Head of caudate nucleus (tissue), 42 donors: ENCODE data around the gene CLASP2.
A peak's percentile ranks its signal among the peaks of the same experiment; 100 is the strongest.
"Not testable (repeated sequence)": the region's sequence is repeated elsewhere in the genome, so short reads cannot be mapped to it uniquely, and the experiment has no call there.

Source experiments
- DNase-seq, 42 donors: peaks; one replicate each; pipeline versions ENCODE4 v3.0.0 to v3.0.0-alpha.2; 2020 to 2021; ENCODE audit warnings: mixed read lengths in 7 of 42
- intact Hi-C: fragments of 100-400 bp; cut with DNase I; formaldehyde crosslinking; loops from one replicate; pipeline ENCODE4 v1.15.0; 2022

CLASP2 gene

DNA sequence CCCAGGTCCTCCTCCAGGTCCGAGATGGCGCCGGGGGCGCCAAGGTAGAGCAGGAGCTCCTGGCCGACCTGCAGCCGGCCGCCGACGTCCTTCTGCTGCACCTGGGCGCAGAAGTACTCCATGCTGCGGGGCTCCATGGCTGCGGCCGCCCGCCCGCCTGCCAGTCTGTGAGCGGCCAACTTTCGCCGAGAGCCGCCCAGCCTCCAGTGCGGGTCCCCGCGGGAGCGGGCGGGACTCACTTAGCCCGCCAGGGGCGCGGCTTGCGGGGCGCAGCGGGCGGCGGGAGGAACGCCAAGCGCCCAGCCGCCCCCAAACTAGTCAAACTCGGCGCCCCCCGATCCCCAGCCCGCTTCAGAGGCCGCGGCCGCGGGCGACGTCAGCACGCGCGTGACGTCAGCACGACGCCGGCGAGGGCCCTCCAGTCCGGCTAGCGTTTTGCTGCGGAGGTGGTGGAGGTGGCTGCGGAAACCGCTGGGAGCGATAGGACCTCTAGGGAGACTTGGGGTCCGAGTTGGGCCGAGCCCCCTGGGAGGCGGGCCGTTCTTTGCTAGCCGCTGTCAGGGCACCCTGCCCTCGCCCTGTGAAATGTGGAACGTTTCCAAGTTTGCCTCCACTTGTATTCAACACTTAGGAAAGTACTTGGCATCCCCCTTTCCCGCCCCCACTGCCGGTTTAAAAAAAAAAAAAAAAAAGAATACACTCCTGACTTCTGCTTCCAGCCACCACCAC, at the start of gene CLASP2:
Gene CLASP2 (minus strand): TSS at position 389 of the 729 bp plus-strand sequence. CDS start 252 bp downstream, at position 137.
- intact Hi-C loops, result loop anchor here (5.0 kb wide), 3 partner anchors 61 to 276 kb away; partner anchors contain the start of gene UBP1
- DNase-seq, result peak; percentile 52 to 92 (median 84)

DNA sequence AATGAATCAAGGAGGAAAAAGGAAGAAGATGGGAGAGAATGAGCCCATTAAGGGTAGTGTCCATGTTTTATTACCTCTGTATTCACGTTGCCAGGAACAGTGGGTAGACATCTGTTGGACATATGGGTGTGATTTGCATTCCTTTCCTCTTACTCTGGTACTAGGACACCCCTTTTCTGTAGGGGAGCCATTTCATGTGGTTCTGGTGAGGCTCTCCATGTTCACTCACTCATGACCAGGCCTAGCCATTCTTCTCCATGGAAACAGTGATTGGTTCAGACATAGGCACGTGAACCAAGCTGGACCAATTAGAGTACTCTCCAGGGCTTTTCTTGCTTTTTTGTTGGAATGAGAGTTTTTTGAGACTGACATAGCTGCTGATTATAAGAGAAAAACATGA, 40.8 kb upstream of the CLASP2 start:
- intact Hi-C loops, result no loop called here
- DNase-seq, result no peak

DNA sequence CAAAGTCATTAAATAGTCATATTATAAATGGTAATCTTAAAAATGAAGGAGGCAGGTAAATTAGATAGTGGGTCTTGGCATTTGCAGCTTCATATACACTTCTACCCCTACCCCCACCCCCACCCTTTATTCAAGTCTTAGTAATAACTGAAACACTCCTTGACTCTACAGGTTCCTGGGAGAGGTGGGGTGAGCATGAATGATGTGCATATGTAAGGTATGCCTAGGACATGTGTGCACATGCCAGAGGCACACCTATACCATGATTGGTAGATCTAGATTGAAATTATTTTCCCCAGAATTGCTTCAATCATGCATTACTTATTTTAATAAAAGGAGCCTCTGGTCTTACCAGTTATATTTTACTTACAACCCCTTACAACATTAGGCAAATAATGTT, 40.2 kb upstream of the CLASP2 start:
- no peak for DNase-seq
- intact Hi-C loops, result no loop called here

DNA sequence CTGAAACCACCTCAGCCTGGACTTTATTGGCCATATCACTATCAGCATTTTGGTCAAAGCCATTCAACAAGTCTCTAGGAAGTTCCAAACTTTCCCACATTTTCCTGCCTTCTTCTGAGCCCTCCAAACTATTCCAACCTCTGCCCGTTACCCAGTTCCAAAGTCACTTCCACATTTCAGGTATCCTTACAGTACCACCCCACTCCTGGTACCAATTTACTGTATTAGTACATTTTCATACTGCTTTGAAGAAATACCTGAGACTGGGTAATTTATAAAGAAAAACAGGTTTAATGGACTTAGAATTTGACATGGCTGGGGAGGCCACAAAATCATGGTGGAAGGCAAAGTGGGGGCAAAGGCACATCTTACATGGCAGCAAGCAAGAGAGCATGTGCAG, 36.3 kb upstream of the CLASP2 start:
- DNase-seq, intact Hi-C loops: not testable (repeated sequence)

DNA sequence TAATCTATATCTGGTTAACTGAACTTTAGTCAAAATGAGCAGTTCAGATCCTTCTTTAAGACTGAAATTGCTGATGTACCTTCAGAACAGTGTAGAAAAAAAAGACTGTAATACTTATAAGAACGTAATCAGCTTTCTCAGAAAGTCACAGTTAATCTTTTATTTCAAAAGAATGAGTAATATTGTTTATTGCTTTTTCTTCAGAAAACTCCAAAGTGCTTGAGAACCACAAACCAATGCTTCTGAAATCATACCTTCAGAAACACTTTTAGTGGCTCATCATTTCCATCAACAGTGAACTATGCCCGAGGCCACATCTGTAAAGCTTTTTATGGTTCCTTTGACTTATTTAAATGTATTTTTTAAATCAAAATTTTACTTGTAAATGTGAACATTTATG, 33.3 kb upstream of the CLASP2 start:
- intact Hi-C loops, result no loop called here
- DNase-seq, result no peak

DNA sequence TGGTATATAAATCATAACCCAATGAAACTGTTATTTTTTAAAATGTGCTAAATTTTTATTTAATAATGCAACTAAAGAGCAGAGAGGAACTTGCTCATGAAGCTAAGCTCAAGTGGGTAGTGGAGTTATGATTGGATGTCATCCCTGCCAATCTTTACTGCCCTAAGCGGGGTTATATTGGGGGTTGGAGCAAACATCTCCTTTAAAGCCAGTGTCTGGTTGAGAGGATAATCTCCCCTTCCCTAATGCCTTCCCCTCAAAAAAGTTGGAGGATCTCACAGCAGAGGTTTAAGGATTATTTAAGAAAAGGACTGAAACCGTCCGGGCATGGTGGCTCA, 32.1 kb upstream of the CLASP2 start:
- intact Hi-C loops, result no loop called here
- no peak for DNase-seq

DNA sequence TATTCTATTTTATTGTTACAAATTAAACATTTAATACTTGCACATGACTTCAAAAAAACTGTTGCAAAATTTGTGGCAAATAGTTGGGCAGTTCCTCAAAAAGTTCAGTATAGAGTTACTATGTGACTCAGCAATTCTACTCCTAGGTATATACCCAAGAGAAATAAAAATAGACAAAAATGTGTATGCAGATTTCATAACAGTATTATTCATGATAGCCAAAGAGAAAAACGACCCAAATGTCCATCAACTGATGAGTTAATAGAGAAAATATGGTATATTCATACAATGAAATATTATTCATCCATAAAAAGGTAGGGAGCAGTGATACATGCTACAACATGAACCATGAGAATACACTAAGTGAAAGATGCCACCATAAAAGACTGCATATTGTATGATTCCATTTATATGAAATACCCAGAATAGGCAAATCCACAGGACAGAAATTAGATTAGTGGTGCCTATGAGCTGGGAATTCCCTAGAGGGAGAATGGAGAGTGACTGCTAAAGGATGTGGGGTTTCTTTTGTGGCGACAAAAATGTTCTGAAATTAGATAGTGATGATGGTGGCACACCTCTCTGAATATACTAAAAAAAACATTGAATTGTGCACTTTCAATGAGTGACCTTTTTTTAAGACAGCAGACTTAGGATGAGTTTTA, 31.6 kb upstream of the CLASP2 start:
- intact Hi-C loops, result no loop called here
- no peak for DNase-seq

DNA sequence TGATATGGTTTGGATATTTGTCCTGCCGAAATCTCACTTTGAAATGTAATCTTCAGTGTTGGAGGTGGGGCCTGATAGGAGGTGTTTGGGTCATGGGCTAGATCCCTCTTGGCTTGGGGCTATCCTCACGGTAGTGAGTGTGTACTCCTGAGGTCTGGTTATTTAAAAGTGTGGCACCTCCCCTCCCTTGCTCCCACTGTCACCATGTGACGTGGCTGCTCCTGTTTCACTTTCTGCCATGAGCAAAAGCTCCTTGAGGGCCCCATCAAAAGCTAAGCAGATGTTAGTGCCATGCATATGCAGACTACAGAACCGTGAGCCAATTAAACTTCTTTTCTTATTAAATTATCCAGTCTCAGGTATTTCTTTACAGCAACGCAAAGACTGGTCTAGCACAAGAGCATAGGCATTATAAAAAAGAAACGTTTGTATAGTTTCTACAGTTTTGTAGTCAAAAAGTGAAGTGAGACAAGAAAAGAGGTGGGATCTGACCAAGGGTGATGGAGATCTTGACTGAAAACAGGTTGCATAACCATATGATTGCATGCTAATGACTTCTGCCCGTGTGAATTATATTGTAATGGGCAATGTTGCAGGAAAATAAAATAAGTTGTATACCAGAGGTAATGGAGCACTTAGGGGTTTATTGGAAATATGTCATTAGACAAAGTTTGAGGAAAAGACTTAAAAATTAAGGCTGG, 28.5 kb upstream of the CLASP2 start:
- intact Hi-C loops, result no loop called here
- DNase-seq, result no peak

DNA sequence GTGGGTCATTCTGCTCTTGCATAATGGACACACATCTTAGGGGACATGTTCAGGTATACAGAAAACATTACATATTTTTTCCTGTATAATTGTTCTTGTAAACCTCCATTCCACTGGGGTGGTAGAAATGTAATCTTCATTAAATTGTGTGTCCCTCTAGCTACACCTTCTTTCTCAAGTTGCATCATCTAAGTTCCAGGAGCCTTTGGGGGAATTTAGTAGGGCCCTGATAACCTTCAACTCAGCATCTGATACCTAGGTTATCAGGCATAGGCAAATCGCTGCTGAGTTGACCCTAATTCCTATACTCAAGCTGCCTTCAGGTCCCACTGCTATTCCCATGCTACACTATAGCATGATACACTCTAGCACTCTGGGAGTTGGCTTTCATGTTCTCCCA, 19.1 kb upstream of the CLASP2 start:
- intact Hi-C loops, result no loop called here
- no peak for DNase-seq

DNA sequence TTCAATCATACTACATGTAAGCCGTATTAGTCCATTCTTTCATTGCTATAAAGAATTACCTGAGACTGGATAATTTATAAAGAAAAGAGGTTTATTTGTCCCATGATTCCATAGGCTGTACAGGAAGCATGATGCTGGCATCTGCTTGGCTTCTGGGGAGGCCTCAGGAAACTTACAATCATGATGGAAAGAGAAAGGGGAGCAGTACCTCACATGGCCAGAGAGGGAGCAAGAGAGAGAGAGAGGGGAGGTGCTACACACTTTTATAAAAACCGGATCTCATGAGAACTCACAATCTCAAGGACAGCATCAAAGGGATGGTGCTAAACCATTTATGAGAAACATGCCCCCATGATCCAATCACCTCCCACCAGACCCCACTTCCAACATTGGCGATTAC, 14.3 kb upstream of the CLASP2 start:
- no peak for DNase-seq
- intact Hi-C loops, result no loop called here

DNA sequence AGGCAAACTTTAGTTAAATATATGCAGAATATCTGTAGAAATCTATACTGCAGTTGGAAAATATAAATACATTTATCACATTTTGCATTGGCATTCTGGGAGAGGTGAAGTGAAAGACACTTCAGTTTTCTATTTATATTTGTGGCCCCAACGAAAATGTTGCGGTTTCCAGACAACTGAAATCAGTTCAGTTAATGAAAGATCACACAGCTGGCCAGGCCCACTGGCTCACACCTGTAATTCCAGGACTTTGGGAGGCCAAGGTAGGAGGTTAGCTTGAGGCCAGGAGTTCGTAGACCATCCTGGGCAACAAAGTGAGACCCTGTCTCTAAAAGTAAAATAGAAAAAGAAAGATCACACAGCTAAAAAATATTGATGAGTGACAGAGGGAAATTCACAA, 11.9 kb upstream of the CLASP2 start:
- DNase-seq, result no peak
- intact Hi-C loops, result loop anchor here (10.0 kb wide), 1 partner anchor 45 kb away; no protein-coding TSS in a partner anchor

DNA sequence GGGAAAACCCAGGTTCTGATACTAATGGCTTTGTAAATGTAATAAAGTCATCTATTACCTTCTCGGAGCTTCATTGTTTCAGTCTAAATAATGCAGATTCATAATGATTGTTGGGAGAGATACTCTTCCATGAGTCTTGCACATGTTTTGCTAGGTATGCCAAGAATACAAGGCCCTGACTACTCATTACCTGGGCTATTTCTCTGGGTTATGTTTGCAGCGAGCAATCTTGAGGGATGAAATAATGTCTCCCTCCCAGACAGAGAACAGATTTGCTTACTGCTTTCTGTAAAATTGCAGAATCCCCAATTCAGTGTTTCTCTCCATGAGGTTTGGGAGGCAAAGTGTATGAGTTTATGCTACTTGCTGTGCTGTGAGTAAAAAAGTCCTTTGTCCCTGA, 6.2 kb upstream of the CLASP2 start:
- no peak for DNase-seq
- intact Hi-C loops, result loop anchor here (10.0 kb wide), 1 partner anchor 51 kb away; no protein-coding TSS in a partner anchor

DNA sequence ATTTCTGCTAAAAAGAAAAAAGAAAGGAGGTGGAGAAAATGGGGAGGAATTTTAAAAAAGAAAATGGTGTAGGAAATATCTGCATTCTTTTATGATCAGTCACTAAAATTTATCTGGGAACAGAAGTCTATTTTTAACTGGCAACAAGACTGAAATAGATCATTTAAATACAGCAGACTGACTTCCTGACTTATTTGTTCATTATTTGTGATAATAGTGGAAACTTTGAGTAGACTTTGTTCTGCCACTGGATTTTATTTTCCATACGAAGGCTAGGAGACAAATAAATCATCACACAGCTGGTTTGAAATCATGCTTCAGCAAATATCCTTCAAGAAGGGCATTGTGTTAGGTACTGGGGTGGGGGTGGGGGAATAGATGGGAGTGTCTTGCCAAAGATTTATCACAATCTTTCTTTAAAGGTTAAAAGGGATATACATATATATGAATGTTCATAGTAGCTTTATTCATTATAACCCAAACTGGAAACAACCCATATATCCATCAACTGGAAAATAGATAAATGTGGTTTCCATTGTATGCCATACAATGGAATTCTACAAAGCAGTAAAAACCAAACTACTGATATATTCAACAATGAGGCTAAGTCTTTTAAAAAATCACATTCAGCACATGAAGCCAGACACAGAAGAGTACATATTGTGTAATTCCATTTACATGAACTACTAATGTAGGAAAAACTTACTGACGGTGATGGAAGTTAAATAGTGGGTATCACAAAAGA, 4.7 kb upstream of the CLASP2 start:
- intact Hi-C loops, result loop anchor here (10.0 kb wide), 1 partner anchor 52 kb away; no protein-coding TSS in a partner anchor
- DNase-seq, result no peak

DNA sequence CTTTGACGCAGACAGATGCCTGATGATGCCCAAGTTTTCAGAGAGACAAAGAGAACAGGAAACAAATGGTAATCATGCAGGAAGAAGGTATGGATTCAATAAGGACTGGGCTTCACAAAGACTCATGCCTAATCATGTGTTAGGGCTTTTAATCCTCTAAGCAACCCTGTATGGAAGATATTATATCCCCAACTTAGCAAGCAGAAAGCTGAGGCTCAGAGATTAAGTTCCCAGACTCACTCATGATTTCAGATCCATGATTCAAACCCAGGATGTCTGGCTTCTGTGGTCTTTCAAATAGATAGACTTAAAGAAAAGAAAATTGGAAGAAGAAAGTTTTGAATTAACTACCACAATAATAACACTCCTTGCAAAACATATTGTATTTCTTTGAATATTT, 4.1 kb upstream of the CLASP2 start:
- intact Hi-C loops, result loop anchor here (10.0 kb wide), 1 partner anchor 53 kb away; no protein-coding TSS in a partner anchor
- DNase-seq, result no peak

DNA sequence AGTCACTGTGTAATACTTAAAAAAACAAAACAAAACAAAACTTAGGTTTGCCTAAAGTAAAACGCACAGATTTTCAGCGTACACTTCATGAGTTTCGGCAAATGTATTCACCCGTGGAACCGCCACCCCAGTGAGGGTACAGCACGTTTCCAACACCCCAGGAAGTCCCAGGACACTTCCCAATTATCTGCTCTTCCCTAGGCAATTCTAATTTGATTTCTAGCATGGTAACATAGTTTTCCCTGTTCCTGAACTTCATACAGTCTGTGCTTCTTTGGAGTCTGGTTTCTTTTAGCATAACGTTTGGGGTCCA, 497 bp upstream of the CLASP2 start:
- intact Hi-C loops, result loop anchor here (5.0 kb wide), 3 partner anchors 61 to 276 kb away; partner anchors contain the start of gene UBP1

DNA sequence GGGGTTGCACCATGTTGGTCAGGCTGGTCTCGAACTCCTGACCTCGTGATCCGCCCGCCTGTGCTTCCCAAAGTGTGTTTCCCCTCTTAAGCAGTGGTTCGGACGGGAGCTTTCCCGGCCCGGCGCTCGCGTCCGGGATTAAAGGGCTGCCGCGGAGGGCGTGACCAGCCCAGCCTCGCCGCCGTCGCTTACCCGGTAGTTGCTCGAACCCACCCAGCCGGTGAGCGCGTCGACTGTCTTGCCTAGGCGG, 513 bp downstream of the CLASP2 start:
- intact Hi-C loops, result loop anchor here (5.0 kb wide), 3 partner anchors 60 to 275 kb away; partner anchors contain the start of gene UBP1
- DNase-seq, result peak in 22 of 42 donors; percentile 11 to 58 (median 43)

More for the DNA sequence above, 497 bp upstream of the CLASP2 start:
- peak in 5 of 42 donors; percentile 12 to 48 (median 16) for DNase-seq

DNA sequence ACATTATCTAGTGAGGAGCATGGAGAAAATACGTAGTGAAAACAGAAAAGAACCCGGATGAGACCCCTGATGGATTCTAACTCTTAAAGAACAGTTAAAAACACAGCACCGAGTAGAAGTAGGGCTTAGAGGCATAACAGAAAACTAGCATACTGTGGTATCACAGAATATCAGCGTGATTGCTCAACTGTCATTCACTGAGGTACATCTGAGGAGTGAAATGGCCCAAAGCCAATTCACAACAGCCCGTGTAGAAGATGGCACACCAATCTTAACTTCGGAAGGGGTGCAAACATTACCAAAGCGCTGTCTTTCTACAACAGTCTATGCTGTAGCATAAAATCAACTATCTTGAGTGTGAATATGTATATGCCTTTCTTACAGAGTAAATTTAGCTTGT, 1.8 kb downstream of the CLASP2 start:
- peak in 3 of 42 donors; percentile 1 to 2 (median 1) for DNase-seq
- intact Hi-C loops, result loop anchor here (5.0 kb wide), 3 partner anchors 59 to 274 kb away; partner anchors contain the start of gene UBP1

DNA sequence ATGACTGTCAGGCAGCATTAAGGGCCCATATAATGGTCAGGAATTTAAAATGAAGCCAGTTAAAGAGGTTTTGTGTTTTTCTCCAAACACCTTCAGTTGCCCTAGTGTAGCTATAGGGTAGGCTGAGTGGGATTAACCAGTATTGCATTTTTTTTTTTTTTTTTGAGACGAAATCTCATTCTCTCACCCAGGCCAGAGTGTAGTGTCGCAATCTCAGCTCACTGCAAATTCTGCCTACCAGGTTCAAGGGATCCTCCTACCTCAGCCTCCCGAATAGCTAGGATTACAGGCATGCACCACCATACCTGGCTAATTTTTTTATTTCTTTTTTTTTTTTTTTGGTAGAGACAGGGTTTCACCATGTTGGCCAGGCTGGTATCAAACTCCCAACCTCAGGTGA, 7.0 kb downstream of the CLASP2 start:
- DNase-seq, result no peak
- intact Hi-C loops, result no loop called here

DNA sequence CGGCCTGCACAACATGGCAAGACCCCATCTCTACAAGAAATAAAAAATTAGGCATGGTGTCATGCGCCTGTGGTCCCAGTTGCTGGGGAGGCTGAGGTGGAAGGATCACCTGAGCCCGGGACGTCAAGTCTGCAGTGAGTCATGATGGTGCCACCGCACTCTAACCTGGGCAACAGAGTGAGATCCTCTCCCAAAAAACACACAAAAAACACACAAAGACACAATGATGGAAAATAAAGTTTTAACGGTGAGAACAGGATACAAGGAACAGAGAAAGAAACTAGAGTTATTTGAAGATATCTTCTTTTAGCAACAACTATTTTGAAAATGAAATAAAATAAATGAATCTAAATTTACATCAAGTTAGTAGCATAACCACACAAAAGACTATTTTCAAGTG, 12.0 kb downstream of the CLASP2 start:
- intact Hi-C loops, result no loop called here
- DNase-seq, result no peak

DNA sequence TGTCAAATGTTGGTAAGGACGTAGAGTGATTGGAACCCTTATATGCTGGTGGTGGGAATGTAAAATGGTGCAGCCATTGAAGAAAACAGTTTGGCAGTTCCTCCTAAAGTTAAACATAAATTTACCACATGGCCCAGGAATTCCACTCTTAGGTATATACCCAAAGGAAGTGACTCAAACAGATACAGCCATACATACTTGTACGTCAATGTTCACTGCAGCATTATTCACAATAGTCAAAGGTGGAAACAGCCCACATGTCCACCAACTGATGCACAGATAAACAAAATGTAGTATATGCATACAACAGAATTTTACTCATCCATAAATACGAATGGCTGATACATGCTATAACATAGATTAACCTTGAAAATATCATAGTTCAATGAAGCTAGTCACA, 13.2 kb downstream of the CLASP2 start:
- intact Hi-C loops, result no loop called here
- no peak for DNase-seq
